GM19025 (cell line): Measurements from ENCODE around the gene RSBN1L.
"Not testable (repeated sequence)": the region's sequence is repeated elsewhere in the genome, so short reads cannot be mapped to it uniquely, and the experiment has no call there.

Experiments used
- ATAC-seq: cut with Tn5 transposase; IDR thresholded peaks from one replicate; pipeline ENCODE4 v1.9.1; 2021; ENCODE audit warnings: mild to moderate bottlenecking, low read depth, moderate library complexity; ENCODE audit not compliant: unreplicated experiment

The RSBN1L gene

DNA sequence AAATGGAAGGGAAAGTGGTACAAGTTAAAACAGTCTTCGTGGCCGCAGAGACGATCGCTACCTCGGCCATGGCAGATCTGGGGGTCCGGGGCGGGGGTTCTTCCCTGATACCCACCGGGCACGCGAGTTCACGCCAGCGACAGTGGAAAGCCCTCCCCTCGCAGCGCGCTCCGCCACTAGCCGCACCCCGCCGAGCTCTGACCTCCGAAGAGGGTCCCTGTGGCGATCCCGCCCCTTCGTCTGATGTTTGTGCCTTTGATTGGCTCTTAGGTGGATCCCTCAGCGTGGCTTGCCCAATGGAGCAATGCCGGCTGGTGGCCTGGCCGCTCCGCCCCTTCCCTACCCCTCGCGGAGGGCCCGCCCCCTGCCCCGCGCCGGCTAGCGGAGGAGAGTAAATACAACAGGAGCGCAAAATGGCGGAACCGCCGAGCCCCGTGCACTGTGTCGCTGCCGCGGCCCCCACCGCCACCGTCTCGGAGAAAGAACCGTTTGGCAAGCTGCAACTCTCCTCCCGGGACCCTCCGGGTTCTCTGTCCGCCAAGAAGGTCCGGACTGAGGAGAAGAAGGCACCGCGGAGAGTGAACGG lies at the start of gene RSBN1L:
TSS of gene RSBN1L (plus strand) at position 403 of the 586 bp plus-strand sequence. CDS start at position 414, 11 bp downstream.
- peak; percentile 93 for ATAC-seq

DNA sequence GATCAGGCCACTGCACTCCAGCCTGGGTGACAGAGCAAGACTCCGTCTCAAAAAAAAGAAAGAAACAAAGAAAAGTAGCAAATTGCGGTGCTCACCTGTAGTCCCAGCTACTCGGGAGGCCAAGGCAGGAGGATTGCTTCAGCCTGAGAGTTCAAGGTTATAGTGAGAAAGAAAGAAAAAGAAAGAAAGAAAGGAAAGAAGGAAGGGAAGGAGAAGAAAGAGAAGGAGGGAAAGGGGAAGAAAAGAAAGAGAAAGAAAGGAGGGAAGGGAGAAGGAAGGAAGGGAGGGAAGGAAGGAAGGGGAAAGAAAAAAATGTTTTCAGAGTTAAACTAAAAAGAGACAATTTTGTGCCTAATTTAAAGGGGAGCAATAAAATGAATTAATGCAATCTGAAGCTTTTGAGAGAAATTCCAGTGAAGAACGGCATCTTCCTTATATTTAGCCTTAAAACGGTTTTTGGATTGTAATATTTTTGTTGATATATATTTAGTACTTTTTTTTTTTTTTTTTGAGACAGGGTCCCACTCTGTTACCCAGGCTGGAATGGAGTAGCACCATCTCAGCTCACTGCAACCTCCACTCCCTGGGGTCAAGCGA lies 47.4 kb upstream of the RSBN1L start:
- no peak for ATAC-seq

DNA sequence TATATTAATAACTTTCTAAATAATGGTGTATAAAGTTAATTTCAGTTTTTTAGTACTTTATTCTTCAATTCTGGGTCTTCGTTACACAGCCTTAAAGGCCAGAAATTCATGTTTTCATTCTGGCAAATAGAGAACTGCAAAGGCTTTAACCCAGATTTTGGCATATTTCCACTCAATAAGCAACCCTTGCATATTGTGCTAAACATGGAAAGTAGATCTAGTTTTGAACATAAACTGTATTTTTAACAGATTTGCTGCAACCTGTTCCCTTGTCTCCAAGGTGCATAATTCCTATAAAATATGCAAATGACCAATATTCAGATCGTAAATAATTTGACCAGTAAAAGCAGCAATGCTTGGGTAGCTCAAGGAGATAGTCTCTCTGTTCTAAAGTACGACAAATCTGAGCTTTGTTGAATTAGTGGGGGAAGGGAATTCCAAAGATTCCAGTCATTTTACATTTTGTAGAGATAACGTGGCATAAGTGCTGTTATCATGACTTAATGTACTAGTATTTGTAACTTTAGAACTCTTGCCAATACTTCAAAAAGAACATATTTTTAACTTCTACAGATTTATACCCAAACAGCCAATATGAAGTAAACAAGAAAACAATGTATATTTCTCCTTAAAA lies 46.4 kb upstream of the RSBN1L start:
- no peak for ATAC-seq

DNA sequence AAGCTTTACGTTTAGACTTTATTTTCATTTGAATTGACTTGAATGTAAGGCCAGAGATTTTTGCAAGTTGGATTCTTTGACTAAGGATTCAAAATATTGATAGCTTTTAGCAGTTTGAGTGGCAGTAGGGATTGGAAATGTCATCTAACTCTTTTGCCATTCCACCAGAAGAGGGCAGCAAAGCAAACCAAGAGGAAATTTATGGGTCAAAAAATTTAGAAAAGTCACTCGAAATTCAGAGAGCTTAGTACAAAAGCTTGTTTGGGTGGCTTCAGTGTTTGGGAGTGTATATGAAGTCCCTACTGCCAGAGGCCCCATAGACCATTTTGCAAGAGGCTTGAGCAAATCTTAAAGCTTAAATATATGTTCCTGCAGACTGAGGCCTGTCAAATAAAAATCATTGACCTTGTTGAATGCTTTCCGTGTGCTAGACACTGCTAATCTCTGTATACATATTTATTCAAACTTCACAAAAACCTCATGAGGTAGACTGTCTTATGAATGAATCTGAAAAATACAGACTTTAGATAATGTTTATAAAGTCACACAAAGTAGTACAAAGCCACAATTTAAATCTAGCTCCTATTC lies 44.6 kb upstream of the RSBN1L start:
- ATAC-seq, result no peak

DNA sequence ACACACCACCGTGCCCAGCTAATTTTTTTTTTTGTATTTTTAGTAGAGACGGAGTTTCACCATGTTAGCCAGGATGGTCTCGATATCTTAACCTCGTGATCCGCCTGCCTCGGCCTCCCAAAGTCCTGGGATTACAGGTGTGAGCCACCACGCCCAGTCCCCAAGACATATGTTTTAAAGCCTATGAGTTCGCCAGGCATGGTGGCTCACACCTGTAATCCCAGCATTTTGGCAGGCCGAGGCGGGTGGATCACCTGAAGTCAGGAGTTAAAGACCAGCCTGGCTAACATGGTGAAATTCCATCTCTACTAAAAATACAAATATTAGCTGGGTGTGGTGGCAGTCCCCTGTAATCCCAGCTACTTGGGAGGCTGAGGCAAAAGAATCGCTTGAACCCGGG lies 43.4 kb upstream of the RSBN1L start:
- not testable (repeated sequence) for ATAC-seq

DNA sequence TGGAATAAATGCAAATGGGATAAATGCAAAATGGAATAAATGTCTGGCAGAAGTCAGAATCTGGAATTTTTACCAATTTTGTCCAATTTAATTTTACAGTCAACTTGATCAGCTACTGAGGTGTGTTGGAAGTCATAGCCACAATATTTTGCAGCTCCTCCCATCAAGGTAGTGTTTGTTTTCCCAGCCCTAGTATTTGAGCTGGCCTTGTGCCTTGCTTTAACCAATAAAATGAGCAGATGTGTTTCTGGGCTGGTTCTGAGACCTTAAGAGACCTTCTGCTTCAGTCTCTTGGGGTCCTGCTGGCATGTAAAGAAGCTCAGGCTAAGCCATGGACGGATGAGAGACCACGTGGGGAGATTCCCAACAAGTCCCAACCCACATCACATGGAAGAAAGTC lies 42.7 kb upstream of the RSBN1L start:
- ATAC-seq, result no peak

DNA sequence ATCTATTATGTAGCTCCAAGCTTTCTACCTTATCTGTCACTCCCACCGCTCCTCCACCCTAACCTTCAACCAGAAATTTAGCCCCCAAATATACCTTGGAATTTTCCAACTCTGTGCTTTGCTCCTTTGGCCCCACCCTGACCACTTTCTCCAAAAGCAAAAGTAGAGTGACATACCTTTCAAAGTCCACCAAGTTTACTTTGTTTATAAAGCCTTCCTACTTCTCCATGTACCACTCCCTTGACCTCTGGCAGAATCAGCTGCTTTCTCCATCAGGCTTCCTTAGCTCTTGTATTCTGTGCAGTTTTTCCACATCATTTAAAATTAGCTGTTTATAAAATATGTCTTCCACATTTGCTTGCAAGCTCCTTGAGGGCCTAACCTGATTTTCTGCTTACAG lies 40.9 kb upstream of the RSBN1L start:
- no peak for ATAC-seq

DNA sequence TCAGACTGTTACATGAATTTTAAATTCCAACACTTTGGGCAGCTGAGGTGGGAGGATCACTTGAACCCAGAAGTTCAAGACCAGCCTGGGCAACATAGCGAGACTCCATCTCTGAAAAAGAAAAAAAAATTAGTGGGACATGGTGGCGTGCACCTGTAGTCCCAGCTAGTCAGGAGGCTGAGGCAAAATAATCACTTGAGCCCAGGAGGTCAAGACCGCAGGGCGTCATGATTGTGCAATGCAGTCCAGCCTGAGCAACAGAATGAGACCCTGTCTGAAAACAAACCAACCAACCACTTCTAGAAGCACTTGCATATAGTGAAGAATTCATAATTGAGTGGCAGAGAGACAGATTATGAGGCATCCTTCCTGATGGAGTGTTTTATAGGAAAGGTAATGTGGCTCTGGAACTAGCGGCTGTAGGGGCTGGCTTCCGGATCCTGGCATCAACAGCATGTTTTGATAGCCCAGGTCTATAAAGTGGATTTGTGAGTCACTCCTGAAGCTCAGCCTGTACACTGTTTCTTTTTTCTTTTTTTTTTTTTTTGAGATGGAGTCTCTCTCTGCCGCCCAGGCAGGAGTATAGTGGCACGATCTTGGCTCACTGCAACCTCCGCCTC lies 40.3 kb upstream of the RSBN1L start:
- no peak for ATAC-seq

DNA sequence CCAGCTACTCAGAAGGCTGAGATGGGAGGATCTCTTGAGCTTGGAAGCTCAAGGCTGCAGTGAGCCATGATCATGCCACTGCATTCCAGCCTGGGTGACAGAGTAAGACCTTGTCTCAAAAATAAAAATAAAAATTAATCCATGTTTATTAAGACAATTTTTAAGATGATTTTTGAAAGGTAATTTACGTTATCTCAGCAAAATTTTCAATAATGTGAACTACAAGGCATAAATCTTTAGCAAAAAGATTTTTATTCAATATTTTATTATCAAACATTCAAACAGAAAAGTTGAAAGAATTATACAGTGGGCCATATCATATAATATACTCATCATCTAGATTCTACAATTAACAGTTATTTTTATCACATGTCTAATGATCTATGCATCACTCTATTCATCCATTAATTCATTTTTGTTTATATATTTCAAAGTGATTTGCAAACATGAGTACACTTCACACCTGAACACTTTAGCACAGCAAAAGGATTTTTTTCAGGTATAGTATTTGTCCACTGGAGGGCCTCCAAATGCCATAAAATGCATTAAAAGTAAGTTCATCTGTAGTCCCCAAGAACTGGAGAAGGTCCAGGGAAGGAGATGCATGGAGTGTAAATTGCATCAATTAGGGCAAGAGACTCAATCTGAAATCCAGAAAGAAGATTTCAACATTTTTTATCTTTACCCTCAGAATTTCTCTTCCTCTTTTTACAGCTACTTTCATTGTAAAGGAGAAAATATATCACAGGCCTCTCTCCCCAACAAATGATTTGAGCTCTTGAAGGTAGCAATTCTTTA lies 38.6 kb upstream of the RSBN1L start:
- no peak for ATAC-seq

DNA sequence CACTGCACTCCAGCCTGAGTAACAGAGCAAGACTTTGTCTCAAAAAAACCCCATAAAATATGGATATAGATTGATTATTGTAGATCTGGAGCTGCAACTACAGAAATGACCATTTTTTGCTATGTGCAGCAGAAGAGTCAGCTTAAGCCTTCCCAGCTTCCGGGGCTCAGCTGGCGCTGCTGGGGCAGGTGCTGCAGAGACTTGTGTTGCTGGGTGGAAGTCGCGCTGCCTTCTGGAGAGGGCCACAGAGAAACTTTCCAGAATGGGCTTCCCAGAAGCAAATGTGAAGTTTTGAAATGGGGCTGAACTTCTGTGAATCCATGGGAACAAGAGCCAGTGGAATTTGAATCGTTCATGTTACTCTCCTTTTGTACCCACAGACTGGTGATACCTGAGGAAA lies 37.3 kb upstream of the RSBN1L start:
- no peak for ATAC-seq

DNA sequence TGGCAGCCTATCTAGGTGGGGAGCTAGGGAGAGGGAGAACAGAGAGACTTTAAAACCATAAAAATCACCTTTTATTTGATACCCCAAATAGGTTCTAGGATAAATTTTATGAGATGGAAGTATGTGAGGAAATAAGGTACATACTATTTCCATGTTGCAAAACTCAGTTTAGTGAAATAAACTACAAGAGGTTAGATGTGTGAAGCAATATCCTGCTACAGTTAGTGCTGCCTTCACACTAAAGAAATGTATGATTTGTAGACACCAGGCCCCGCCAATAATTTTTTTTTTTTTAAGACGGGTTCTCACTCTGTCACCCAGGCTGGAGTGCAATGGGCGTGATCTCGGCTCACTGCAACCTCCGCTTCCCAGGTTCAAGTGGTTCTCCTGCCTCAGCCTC lies 34.4 kb upstream of the RSBN1L start:
- no peak for ATAC-seq

DNA sequence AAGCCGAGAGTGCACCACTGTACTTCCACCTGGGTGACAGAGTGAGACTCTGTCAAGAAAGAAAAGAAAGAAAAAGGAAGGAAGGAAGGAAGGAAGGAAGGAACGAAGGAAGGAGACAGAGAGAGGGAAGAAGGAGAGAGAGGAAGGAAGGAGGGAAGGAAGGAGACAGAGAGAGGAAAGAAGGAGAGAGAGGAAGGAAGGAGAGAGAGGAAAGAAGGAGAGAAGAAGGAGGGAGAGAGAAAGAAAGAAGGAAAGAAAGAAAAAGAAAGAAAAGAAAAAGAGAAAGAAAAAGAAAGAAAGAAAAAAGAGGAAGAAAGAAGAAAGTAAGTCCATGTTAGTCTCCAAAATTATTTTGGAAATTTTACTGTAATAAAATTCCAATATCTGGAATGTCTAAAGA lies 33.4 kb upstream of the RSBN1L start:
- ATAC-seq, result no peak

DNA sequence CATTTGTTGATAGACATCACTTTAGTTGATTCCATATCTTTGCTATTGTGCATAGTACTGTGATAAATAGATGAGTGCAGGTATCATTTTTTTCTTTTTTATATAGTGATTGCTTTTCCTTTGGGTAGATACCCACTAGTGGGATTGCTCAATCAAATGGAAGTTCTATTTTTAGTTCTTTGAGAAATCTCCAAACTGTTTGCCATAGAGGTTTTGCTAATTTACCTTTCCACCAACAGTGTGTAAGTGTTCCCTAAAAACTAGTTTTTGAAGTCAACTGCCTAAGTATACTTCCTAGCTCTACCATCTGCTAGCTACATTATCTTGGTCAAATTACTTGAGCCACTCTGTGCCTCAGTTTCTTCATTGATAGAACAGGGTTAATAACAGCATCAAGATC lies 31.5 kb upstream of the RSBN1L start:
- ATAC-seq, result no peak

DNA sequence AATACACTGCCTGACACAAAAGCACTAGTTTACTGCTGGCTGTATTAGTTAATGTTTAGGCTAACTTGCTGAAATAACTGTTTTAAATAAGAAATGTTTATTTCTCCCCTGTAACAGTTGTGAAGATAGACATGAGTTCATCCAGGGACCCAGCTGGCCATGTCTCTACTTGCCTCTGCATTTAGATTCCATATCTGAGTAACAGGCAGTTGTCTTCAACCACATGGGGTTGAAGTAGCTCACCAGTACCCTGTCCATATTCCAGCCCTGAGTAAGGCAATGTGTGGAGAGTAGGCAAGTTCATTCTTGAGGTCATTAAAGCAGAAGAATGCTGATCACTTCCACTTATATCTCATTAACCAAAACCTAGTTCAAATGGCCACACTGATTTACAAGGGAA lies 31.1 kb upstream of the RSBN1L start:
- no peak for ATAC-seq

DNA sequence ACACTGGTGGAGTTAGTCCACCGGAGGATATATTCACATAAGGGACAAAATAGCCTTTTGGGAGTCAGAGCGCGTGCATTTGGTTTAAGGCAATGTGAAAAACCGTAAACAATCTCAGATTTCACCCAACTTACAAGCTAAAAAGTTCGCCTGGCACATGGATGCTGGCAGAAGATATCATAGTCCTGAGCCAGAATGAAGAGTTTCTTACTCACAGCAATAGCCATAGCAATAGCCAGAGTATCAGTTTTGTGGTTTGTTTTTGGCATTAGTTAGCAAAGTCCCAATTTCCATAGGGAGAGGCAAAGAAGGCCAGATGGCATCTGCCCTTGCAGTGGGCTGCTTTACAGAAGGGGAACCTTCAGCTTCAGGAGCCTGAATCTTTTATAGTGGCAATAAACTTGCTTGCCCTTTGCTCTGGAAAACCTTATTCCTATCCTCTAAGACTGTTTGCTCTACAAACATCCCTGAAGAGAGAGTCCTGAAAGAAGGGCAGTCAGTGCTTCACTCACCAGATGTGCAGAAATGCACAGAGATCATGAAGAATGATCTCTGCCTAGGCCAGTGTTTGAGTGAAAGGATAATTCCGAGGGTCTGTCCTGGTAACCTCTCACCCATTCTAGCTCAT lies 28.7 kb upstream of the RSBN1L start:
- no peak for ATAC-seq

DNA sequence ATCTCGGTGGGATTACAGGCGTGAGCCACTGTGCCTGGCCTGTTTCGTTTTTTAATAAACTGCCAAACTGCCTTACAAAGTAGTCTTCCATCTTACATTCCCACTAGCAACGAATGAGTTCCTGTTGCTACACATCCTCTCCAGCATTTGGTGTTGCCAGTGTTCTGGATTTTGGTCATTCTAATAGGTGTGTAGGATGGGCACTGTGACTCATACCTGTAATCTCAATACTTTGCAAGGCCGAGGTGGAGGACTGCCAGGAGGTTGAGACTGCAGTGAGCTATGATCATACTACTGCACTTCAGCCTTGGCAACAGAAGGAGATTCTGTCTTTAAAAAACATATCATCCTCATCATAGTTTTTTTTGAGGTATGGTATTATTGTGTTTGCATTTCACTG lies 21.4 kb upstream of the RSBN1L start:
- peak; percentile 57 for ATAC-seq

DNA sequence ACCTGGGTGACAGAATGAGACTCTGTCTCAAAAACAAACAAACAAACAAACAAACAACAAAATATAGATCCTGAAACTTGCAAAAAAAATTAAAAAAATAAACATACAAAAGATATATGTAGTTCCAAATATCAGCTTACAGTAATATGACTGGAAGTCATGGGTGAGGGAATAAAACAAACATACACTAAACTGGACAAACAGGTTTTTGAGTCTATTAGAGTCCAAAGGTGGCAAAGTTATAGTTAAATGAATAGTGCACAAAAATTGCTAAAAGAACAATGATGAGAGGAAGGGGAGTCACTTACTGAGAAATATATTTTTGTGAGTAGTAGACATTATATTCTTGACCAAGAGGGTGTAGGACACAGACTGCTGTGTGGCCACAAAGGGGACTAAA lies 16.7 kb upstream of the RSBN1L start:
- no peak for ATAC-seq

DNA sequence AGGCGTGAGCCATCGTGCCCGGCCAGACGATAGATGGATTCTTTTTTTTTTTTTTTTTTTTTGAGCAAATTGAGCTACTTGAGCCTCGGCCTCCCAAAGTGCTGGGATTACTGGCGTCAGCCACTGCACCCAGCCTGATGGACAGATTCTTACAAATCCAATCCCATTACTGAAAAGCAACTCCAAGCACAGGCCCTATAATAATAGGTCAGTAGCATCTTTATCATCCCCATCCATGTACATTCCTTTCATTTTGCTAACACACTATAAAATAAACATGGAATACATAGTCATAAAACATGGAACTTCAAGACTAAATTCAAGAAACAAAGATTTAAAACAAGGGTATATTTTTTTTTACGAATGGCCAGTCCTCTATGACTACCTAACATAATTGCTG lies 16.0 kb upstream of the RSBN1L start:
- no peak for ATAC-seq

DNA sequence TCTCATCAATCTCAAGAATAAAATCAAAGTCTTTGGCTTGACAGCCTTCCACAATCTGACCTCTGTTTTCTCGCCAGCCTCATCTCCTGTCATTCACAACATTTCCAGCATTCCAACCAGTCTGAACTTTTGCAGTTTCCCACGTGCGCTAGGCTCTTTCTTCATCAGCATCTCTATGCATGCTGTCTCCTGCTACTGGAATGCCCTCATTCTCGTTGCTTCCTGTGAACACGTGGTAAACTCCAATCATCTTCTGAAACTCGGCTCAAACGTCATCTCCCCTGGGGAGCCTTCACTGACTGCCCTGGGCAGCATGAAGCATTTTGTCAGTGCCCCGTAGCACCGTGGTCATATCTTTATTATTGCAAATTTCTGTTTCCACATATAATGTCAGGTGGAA lies 12.2 kb upstream of the RSBN1L start:
- ATAC-seq, result no peak

DNA sequence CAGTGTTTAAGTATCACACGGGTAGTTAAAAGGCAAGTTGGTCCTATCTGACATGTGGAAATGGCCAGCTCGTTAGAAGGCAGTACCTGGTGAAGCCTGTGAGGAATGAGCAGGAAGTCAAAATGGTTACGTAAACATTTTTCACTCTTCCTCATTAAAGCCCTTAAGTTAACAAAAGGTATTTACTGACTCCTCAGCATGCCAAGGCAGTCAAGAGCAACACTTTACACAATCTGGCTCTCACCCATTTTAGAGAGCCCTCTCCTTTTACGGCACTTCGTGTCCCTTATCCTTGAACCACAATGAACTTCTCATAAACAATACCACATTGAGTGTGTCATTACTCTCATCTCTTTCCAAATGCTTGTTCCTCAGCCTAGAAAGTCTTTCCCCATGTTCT lies 11.0 kb upstream of the RSBN1L start:
- ATAC-seq, result no peak
